ENCODE data around the gene PLTP. TPM values are rescaled to one million over a fixed set of nuclear protein-coding genes. Genes with fewer than 3 reads are reported as not detected.
A peak's percentile ranks its signal among the peaks of the same experiment; 100 is the strongest.

Gene PLTP
- total and polyA plus RNA-seq, 2 of the 13 experiments (the other 11 are each of a cell fraction or from before 2014, with no cell fraction given) = 16.9 to 28.6 TPM

GRCh38 chr20:45890985-45891983 lies 20.7 kb downstream of the PLTP start, which contains the start of the genes CTSA and NEURL2 (continued):
- TF ChIP-seq ZNF609 (CRISPR knock-in tag; IDR thresholded peaks at IDR 0.05; ENCODE audit: borderline replicate concordance) (peak; percentile 95), SMAD3 (CRISPR knock-in tag; IDR thresholded peaks at IDR 0.05) (peak; percentile 100), ZNF44 (CRISPR knock-in tag; IDR thresholded peaks at IDR 0.05) (peak; percentile 100), ZMYM2 (CRISPR knock-in tag; IDR thresholded peaks at IDR 0.05) (peak; percentile 97), ZNF30 (CRISPR knock-in tag; IDR thresholded peaks at IDR 0.05) (peak; percentile 75; the same call in 1 of the 2 replicates), ZMYM4 (CRISPR knock-in tag; IDR thresholded peaks at IDR 0.05) (peak; percentile 98), NCOA5 (CRISPR knock-in tag; IDR thresholded peaks at IDR 0.05) (no peak), TSC22D2 (CRISPR knock-in tag; IDR thresholded peaks at IDR 0.05; ENCODE audit: borderline replicate concordance) (peak; percentile 98), ARID2 (CRISPR knock-in tag; IDR thresholded peaks at IDR 0.05; ENCODE audit: borderline replicate concordance) (peak; percentile 94), NR2F1 (CRISPR knock-in tag; IDR thresholded peaks at IDR 0.05) (peak; percentile 98), JUN (CRISPR knock-in tag; IDR thresholded peaks at IDR 0.05) (peak; percentile 94), MNT (IDR thresholded peaks at IDR 0.05) (peak; percentile 98)
- TF ChIP-seq, protein P1, sequence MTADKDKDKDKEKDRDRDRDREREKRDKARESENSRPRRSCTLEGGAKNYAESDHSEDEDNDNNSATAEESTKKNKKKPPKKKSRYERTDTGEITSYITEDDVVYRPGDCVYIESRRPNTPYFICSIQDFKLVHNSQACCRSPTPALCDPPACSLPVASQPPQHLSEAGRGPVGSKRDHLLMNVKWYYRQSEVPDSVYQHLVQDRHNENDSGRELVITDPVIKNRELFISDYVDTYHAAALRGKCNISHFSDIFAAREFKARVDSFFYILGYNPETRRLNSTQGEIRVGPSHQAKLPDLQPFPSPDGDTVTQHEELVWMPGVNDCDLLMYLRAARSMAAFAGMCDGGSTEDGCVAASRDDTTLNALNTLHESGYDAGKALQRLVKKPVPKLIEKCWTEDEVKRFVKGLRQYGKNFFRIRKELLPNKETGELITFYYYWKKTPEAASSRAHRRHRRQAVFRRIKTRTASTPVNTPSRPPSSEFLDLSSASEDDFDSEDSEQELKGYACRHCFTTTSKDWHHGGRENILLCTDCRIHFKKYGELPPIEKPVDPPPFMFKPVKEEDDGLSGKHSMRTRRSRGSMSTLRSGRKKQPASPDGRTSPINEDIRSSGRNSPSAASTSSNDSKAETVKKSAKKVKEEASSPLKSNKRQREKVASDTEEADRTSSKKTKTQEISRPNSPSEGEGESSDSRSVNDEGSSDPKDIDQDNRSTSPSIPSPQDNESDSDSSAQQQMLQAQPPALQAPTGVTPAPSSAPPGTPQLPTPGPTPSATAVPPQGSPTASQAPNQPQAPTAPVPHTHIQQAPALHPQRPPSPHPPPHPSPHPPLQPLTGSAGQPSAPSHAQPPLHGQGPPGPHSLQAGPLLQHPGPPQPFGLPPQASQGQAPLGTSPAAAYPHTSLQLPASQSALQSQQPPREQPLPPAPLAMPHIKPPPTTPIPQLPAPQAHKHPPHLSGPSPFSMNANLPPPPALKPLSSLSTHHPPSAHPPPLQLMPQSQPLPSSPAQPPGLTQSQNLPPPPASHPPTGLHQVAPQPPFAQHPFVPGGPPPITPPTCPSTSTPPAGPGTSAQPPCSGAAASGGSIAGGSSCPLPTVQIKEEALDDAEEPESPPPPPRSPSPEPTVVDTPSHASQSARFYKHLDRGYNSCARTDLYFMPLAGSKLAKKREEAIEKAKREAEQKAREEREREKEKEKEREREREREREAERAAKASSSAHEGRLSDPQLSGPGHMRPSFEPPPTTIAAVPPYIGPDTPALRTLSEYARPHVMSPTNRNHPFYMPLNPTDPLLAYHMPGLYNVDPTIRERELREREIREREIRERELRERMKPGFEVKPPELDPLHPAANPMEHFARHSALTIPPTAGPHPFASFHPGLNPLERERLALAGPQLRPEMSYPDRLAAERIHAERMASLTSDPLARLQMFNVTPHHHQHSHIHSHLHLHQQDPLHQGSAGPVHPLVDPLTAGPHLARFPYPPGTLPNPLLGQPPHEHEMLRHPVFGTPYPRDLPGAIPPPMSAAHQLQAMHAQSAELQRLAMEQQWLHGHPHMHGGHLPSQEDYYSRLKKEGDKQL (CRISPR knock-in tag; IDR thresholded peaks at IDR 0.05; ENCODE audit: low read depth) = peak; percentile 94

Data from HepG2 (cell line).